NT2/D1 (cell line): ENCODE results near the gene PSMB8.

Experiments
- SUZ12 ChIP-seq: IDR thresholded peaks from 2 replicates; pipeline ENCODE4 v1.6.1; 2011; ENCODE audit not compliant: insufficient read length, insufficient read depth; ENCODE audit errors: extremely low read depth
- ZNF274 ChIP-seq: IDR thresholded peaks from 2 replicates; pipeline ENCODE4 v1.6.1; 2011; ENCODE audit warnings: mild to moderate bottlenecking, low read depth, low read length

GRCh38 chr6:32799168-32799567 lies 44.7 kb downstream of the PSMB8 start:
- TF ChIP-seq SUZ12 (no peak), ZNF274 (no peak)
